Activated T-helper 1 cell treated with anti-CD3 and anti-CD28 coated beads, Interleukin-2, amount 50 U/mL, for 16 hours (primary cell): ENCODE results near the gene PKM.
A peak's percentile ranks its signal among the peaks of the same experiment; 100 is the strongest.
"Not testable (repeated sequence)": the region's sequence is repeated elsewhere in the genome, so short reads cannot be mapped to it uniquely, and the experiment has no call there.

Source experiments
- DNase-seq, 2 donors: peaks; one replicate each; pipeline ENCODE4 v3.0.0-alpha.2; 2020; ENCODE audit warnings: low read depth in 1 of 2, low spot score in 1 of 2

The PKM gene

DNA sequence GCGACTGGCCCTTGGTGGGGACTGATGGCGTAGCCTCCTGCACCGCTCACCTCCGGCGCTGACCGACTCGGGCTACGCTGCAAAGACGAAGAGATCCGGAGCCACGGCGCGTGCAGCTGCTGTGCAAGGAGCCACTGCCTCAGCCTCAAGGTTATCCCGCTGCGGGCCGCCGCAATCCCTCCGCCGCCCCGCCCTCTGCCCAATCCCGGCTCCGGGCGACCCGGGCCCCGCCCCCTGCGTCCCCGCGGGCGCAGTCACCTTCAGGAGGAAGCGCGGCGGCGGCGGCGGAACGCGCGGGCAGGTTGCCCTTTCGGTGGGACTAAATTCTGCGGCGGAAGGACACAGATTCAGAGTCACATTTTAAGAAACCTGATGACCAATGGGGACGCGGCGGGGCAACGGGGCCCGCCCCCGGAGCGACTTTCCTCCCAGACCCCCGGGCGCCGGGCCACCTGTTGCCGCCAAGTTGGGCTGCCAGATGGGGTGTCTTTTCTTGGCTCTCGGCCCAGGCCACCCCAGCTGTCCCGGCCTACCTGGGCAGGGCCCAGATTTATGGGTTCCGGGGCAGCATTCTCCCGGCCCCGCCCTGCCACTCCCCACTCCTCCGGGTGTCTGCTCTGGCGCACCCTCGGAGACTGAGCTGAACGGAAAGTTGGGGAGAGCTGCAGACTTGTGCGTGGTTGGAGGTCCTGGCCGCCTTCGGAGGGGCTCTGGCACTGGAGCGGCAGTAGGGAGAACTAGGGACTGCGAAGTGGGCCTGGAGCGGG lies at the start of gene PKM:
Gene PKM (minus strand): TSS at position 125 of the 767 bp plus-strand sequence. CDS start 12,093 bp downstream, outside the sequence.
- peak; percentile 75 to 91 for DNase-seq

DNA sequence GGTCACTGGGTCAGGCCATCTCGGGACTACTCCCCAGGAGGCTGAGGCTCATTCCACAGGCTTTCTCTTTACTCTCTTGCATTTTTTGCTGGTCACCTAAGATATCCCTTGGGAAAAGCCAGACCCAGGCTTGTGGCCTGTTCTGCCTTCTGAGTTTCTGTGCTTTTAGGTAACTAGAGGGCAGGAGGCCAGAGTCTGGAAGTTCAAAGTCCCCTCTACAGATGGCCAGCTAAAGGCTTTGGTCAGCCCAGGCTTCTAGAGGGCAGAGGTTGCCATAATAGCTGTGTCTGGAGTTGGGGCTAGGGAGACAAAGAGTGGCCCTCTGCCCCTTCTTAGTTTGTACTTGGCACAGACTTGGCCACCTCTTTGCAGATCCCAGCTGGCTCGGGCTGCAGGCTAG lies 49.8 kb upstream of the PKM start:
- no peak for DNase-seq

DNA sequence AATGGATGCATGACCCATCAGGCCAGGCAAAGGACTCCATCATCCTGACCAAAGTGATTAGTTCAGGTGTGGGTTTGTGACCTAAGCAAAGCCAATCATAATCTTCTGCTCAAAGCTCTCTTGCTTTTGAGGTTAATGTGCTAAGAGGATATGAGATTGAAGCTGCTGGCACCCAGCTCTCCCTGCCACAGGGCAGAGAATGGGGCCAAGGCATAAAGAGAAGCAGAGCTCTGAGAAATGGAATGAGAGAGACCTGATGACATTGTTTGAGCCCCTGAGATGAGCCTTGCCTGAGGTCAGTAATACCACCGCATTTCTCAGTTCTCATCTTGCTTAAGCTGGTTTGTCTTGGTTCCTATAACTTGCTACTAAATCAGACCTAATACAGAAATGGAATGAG lies 47.7 kb upstream of the PKM start:
- no peak for DNase-seq

DNA sequence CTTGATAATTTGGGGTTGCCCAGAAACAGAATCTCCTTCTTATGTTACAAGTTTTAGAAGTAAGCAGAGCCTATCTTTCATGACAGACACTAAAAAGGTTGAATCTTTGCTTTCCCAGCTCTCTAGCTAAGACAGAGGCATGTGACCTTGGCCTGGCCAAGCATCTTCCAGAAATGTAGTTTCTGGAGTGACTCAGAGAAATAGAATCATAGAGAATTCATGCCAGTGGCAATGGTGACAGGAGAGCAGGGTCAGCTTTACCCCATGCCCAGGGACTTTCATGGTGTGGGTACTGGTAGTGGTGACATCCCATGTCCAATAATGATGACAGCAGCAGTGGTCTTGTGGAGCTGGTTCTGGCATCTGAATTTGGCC lies 45.3 kb upstream of the PKM start:
- DNase-seq, result no peak

DNA sequence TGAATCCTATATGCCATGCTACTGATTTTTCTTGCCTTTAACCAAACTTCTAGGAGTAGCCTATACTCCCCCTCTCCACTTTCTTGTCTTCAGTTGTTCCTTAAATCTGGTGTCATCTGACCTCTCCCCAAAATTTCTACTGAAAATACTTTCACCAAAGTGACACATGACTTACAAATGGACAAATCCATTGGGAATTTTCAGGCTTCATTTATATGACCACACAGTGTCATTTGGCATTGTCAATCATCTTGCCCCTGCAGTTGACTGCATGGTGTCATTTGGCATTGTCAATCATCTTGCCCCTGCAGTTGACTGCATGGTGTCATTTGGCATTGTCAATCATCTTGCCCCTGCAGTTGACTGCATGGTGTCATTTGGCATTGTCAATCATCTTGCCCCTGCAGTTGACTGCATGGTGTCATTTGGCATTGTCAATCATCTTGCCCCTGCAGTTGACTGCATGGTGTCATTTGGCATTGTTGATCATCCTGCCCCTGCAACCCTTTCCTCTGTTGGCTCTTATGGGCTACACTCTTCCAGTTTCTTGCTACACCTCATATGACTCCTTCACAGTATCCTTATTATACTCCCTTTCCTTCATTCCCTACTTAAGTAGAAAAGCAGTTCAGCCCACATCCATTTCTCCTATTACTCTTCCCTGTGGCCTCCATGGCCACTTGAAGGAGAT lies 44.8 kb upstream of the PKM start:
- DNase-seq, result not testable (repeated sequence)

DNA sequence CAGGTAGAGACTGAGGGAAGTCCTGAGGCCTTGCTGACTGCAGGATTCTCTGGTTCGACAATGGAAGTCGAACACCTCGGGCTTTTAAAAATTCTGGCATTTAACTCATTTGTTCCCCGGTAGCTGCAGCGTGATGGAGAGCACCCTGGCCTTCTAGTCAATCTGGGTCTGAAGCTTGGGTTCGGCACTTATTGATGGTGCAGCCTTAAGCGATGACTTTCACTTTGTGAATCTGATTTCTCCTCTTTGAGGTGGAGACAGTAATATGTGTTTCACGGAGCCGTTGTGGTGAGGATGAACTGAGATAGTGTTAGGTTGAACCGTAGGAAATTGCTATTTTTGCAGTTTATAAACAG lies 42.0 kb upstream of the PKM start:
- no peak for DNase-seq

DNA sequence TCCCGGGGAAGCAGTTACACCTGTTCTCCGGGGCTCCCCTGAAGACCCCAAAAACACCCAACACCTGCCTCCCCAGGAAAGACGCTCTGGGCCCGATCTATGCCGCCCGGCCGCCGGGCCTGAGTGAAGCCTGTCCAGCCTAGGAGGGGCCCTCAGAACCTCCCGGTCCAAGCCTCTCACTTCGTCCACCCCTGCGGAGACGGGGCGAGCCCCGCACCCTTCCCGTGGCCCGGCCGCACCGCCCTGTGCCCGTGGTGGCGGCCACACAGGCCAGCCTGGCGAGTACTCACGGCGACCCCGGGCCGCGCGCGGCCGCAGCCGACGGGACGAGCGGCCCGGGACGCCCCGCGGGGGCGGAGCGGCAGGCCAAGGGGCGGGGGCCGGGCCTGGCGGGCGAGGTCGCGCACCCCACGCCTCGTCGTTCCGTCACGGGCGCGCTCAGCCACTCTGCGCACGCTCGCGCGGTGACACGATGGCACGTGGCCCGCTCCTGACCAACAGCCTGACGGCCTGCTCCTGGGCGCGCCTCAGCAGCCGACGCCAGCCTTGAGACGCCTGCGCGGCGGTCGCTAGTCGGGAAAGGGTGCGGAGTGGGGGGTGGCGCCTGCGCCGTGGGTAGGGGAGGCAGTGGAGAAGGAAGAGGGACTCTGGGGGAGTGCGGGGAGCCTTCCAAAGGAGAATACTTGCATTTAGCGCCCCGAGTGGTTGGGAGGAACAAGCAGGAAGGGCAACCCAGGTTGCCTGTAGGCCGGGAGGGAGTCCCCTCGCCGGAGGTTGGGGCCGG lies 41.4 kb upstream of the PKM start, which contains the start of gene PARP6:
Gene PARP6 (minus strand): TSS at position 342 of the 784 bp plus-strand sequence. CDS start 5,077 bp downstream, outside the sequence.
- DNase-seq, result peak; percentile 97 to 99

DNA sequence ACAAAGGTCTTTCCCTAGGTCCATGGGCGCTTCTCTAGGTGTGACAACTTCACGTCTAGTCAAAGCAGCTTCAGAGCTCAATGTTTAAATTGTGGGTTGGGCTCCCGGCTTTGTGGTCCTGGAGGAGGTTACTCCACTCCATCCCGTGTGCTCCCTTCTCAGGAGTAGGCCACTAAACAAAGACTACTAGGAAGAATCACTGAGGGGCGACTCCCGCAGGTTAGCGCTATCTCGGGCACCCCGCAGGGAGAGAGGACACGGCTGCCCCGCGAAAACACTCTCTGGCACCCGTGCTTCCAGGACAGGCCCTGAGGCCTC lies 40.9 kb upstream of the PKM start:
- DNase-seq, result no peak

DNA sequence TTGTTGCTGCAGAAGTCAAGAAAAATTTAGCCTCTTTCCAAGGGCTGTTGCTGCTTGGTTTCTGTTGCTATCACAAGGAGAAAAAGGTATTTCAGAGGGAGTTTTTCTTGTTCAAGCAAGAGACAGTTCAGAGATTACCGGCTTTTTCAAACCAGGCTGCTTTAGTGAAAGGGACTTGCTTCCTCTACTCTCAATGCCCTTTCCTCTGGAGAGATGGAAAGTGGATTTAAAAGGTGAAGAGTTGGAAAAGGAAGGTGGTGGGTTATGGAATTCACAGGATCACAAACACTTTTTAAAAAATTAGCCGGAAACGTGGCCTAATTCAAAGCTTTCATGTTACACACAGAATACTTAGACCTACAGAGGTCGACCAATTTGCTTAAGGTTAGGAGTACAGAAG lies 40.2 kb upstream of the PKM start:
- no peak for DNase-seq

DNA sequence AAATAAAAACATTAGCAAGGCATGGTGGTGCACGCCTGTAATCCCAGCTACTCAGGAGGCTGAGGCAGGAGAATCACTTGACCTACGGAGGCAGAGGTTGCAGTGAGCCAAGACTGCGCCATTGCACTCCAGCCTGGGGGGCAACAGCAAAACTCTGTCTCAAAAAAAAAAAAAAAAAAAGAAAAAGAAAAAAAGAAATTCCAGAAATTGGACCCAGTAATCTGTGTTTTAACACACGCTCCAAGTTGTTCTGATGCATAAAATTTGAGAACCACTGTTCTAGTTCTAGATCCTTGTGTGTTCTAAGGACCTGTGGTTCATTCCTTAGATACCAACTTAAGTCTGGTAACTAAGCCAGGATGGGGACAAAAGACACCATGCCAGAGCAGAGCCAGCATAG lies 38.7 kb upstream of the PKM start:
- no peak for DNase-seq

DNA sequence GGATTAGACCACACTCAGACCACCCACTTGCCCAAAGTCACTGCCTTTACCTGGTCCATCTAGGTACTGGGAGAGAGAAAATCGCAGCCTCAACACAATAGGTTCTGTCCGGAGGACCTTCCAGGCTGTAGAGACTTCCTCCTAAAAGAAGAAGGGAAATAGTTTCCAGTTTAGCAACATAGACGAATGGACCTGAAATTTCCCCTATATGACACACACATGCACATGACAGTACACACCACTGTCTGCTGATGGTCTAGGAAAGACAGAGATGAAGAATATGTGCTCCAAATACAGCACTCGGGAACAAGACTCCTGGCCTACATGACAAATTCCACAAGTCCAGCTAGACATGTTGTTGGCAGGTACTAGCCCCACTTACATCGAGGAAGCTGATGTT lies 34.0 kb upstream of the PKM start:
- no peak for DNase-seq

DNA sequence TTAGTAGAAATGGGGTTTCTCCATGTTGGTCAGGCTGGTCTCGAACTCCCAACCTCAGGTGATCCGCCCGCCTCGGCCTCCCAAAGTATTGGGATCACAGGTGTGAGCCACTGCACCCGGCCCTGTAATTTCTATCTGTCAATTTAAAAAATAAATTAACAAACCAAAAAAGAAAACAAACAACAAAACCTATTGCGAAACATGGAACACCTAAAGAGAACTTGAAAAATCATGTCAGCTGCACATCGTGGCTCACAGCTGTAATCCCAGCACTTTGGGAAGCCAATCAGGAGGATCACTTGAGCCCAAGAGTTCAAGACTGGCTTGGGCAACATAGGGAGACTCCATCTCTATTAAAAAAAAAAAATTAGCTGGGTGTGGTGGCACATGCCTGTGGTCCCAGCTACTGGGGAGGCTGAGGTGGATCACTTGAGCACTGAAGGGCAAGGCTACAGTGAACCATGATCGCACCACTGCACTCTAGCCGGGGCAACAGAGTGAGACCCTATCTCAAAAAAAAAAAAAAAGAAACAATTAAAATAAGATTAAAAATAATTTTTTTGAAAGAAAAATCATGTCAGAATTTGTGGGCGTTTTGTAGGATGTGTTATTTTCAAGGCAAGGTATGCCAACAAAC lies 21.8 kb upstream of the PKM start:
- no peak for DNase-seq

DNA sequence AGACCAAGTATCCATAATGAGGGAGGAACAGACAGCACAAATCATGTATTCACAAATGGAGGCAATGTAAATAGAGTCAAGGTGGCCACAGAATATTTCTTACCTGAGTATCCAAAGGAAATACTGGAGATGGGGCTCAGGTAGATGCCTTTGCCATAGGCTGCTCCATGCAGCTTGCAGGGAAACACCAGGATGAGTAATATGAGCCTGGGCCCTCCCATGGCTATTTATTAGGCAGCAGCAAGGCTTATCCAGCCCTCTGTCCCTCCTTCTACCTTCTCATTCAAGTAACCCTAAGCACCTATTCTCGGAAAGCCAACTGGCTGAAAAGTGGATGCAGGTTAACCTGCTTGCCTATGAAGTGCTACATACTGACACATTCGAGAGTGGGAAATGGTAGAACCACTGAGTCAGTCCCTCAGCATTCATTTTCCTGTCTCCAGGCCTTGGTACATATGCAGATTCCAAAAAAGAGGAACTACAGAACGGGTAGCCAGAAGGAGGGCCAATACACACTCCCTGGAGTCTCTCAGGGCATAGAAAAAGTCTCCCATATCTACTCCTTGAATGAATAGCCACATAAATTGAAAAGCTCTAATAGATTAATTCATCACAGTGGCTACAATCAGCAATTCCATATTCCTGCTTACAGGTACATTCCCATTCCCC lies 18.3 kb upstream of the PKM start:
- no peak for DNase-seq

DNA sequence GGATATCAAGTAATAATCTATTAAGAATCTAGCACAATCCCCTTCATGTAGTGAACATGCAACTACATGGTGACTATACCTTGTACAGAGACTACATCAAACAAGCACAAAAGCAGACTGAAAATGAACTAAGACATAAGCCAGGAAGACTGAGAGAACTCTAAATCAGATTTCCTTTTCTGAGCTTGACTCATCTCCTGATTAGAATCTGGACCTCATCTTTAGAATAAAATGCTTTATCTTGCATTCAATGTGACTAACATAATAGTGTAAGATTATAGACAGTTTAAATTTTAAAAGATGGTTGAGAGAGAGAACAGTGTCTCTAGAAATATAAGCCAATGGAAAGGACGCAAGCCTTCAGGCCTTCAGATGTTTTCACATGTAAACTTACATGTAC lies 17.5 kb upstream of the PKM start:
- DNase-seq, result no peak

DNA sequence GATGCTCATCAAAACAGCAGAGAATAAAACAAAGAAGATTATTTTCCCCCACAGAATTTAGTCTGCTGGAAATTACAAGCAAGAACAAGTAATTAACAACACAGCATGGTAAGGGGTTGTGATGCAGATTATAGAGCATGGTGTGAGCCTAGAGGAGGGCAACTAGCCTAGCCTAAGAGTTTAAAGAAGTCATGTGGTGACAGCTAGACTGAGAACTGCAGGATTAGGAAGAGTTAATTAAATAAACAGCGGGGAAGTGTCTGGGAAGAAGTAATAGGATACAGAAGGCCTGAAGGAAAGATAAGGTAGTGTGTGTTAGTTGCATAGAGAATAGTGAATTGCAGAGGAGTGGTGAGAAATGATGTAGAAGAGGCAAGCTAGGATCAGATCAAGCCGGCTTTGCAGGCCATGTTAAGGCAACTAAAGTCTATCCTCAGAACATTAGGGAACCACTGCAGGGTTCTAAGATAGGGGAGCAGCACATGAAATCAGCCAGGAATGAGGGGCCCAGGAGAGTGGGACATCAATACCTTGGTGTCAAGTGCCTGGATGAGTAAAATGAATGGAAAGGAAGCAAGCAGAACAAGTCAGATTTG lies 11.9 kb upstream of the PKM start:
- DNase-seq, result no peak

DNA sequence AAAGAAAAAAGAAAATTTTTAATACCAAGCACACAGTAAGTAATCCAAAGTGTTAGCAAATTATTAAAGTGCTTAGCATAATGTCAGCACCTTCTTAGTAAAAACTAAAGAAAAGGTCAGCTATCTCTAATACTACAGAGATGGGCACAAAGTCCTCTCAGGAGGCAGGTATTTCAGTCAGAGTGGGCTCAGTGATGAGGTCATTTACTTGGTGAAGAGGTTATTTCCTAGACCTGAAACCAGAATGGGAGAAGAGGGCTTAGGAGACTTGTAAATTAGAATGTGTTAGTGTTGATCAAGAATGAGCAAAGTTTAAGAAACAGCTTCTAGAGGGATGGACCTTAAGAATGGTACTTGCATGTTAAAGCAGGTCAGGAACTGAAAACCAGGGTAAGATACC lies 8.7 kb upstream of the PKM start:
- DNase-seq, result no peak

DNA sequence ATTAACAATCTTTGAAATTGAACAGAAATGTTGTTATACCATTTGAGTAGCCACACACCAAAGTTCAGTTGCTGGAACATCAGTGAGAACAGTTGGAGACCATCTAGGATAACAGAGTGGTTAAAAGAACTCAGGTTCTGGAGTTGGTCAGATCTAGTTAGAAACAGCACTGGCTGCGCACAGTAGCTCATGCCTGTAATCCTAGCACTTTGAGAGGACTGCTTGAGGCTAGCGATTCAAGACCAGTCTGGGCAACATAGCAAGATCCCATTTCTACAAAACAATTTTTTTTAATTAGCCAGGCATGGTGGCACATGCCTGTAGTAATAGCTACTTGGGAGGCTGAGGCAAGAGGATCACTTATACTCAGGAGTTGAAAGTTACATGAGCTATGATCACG lies 7.6 kb upstream of the PKM start:
- DNase-seq, result no peak

DNA sequence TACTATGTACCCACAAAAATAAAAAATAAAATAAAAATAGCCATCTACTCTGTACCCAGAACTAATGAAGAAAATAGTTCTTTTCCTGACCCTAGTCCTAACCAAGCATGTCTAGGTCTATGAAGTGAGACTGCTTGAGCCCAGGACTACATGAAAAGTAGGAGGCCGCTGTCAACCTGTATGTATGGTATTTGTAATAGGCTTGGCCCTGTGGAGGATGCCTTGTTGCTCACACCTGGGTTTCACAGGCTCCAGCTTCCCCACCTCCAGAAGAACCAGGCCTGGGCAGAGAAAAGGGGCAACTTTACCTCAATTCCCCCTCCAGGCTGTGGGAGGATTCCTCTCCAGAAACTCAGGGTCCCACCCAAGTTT lies 6.8 kb upstream of the PKM start:
- DNase-seq, result no peak

DNA sequence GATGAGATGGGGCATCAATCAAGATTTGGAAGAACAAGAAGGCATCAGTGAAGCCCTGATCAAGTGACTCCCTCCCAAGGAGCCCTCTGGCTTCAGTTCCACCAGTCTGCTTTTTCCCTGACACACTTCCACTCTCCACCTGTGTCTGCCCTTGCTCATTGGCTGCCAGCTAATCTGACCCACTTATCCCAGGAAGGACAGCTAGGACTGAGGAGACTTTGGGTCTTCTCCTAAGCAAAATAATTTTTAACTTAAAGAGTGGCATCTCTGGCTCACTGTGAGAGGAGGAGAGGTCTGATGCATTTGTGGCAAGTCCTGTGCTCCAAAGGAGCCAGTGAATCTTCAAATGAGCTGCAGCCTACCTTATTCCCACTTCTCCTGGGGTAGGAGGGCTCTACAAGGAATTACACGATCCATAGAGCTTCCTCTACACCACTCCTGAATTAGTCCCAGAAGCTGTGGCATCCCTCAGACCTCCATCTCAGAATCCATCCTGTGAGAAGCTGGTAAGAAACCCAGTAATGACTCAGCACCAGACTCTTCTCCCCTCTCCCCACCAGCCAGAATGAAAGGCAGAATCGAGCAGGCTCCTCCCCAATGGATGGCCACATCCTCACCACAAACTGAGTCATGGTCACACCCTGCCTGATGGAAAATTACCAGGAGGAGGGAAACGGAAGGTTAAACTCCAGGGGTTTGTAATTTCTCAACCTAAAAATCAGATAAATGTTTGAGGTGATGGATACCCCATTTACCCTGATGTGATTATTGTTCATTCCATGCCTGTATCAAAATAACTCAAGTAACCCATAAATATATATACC lies 6.3 kb upstream of the PKM start:
- peak in 1 of 2 donors; percentile 44 for DNase-seq
